ENCODE data around the gene FOXD1. TPM values are rescaled to one million over a fixed set of nuclear protein-coding genes. Genes with fewer than 3 reads are reported as not detected.

FOXD1 gene
- total RNA-seq, 4 donors from 2014 or later = 2.4 to 13.9 (median 9.6) TPM; not detected in 1

GRCh38 chr5:73405691-73406090 is 42.9 kb downstream of the FOXD1 start:
- Histone ChIP-seq H3K27me3 (peaks cover 13% of the 10 kb centered on the region), H3K4me3 (no peak overlapping the region), H3K27ac (no peak overlapping the region), H3K9me3 (no peaks in the 10 kb centered on the region), H3K36me3 (no peaks in the 10 kb centered on the region), H3K4me1 (no peaks in the 10 kb centered on the region)
- TF ChIP-seq POLR2AphosphoS5 (IDR thresholded peaks at IDR 0.05) = no peak
- no peak for TF ChIP-seq EP300 (IDR thresholded peaks at IDR 0.05)
- no peak for TF ChIP-seq POLR2A (IDR thresholded peaks at IDR 0.05)
- TF ChIP-seq CTCF (IDR thresholded peaks at IDR 0.05) = no peak
- WGBS, 2 donors (ENCODE audit: low coverage in 1 of 2) = 22 to 24% methylated on average over 1 of the region's 1 CpG
- ATAC-seq = no peak

GRCh38 chr5:73399775-73400174 is 48.8 kb downstream of the FOXD1 start:
- peaks cover 27% of the 10 kb centered on the region for H3K27me3 ChIP-seq
- no peak overlapping the region for H3K27ac ChIP-seq
- H3K4me1 ChIP-seq = no peaks in the 10 kb centered on the region
- H3K36me3 ChIP-seq = no peaks in the 10 kb centered on the region
- no peak for ATAC-seq
- H3K4me3 ChIP-seq = no peak overlapping the region
- TF ChIP-seq CTCF (IDR thresholded peaks at IDR 0.05) = no peak
- H3K9me3 ChIP-seq = no peaks in the 10 kb centered on the region

Other genes with a start within 250 kb of the FOXD1 start
- 100 to 1,000 TPM; 423 to 586 (median 532) TPM for gene BTF3, start 49.7 kb upstream of the FOXD1 start, total RNA-seq
- gene ANKRA2, start 116.9 kb upstream of the FOXD1 start, total RNA-seq = 10 to 100 TPM; 18.3 to 55.3 (median 28.2) TPM
- 10 to 100 TPM; 10.5 to 35.0 (median 22.4) TPM for gene UTP15, start 117.0 kb upstream of the FOXD1 start, total RNA-seq
- gene ARHGEF28, start 177.4 kb upstream of the FOXD1 start, total RNA-seq = 10 to 100 TPM; 16.9 to 29.7 (median 25.7) TPM